Choroid plexus epithelial cell (primary cell): ENCODE data around the gene ARV1.

Experiments used
- DNase-seq: peaks from one replicate; pipeline ENCODE4 v3.0.0-alpha.2; 2010; ENCODE audit warnings: low read depth
- H3K4me3 ChIP-seq: 2 replicates; pipeline ENCODE4 v1.5.1; 2011; ENCODE audit warnings: low read depth, mild to moderate bottlenecking, control low read depth, low read length, moderate library complexity
- TF ChIP-seq, protein P1 (sequence below): conservative IDR thresholded peaks from 2 replicates; pipeline ENCODE4 v1.5.1; 2011; ENCODE audit warnings: low read depth, mild to moderate bottlenecking, control low read depth, inconsistent platforms, low read length, moderate library complexity

Gene ARV1

DNA sequence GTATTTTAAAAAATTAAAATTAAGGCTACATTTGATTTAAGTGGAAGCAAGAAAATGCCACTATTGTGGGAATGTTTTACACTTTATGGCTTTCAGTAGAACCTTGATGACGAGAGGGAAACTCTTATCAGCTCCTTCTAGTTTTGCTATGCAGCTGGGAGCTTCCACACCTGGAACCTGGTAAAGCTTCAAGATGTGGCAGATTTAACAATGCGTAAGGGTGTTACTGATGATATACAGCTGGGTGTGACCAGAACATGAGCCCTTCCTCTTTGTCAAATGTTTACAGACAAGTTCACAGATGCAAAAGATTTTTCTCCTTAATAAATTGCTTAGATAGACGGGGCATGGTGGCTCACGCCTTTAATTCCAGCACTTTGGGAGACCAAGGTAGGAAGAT, 20.5 kb upstream of the ARV1 start:
- H3K4me3 ChIP-seq, result no peak overlapping the region
- no peak for DNase-seq
- TF ChIP-seq, protein P1, sequence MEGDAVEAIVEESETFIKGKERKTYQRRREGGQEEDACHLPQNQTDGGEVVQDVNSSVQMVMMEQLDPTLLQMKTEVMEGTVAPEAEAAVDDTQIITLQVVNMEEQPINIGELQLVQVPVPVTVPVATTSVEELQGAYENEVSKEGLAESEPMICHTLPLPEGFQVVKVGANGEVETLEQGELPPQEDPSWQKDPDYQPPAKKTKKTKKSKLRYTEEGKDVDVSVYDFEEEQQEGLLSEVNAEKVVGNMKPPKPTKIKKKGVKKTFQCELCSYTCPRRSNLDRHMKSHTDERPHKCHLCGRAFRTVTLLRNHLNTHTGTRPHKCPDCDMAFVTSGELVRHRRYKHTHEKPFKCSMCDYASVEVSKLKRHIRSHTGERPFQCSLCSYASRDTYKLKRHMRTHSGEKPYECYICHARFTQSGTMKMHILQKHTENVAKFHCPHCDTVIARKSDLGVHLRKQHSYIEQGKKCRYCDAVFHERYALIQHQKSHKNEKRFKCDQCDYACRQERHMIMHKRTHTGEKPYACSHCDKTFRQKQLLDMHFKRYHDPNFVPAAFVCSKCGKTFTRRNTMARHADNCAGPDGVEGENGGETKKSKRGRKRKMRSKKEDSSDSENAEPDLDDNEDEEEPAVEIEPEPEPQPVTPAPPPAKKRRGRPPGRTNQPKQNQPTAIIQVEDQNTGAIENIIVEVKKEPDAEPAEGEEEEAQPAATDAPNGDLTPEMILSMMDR, result no peak

DNA sequence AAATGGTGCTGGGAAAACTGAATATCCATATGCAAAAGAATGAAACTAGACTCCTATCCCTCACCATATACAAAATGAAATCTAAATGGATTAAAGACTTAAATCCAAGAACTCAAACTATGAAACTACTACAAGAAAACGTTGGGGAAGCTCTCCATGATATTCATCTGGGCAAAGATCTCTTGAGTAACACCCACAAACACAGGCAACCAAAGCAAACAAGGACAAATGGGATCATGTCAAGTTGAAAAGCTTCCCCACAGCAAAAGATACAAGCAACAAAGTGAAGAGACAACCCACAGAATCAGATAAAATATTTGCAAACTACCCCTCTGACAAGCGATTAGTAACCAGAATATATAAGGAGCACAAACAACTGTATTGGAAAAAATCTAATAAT, 14.0 kb upstream of the ARV1 start:
- H3K4me3 ChIP-seq, result no peak overlapping the region
- TF ChIP-seq, protein P1, result no peak
- DNase-seq, result no peak

DNA sequence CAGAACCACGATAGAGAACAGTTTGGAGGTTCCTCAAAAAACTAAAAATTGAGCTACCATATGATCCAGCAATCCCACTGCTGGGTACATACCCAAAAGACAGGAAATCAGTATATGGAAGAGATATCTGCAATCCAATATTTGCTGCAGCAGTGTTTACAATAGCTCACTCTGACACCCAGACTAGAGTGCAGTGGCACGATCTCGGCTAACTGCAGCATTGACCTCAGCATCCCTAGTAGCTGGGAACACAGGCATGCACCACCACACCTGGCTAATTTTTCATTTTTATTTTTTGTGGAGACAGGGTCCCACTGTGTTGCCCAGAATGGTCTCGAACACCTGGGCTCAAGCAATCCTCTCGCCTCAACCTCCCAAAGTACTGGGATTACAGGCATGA, 13.4 kb upstream of the ARV1 start:
- H3K4me3 ChIP-seq, result no peak overlapping the region
- TF ChIP-seq, protein P1, result no peak
- DNase-seq, result no peak

DNA sequence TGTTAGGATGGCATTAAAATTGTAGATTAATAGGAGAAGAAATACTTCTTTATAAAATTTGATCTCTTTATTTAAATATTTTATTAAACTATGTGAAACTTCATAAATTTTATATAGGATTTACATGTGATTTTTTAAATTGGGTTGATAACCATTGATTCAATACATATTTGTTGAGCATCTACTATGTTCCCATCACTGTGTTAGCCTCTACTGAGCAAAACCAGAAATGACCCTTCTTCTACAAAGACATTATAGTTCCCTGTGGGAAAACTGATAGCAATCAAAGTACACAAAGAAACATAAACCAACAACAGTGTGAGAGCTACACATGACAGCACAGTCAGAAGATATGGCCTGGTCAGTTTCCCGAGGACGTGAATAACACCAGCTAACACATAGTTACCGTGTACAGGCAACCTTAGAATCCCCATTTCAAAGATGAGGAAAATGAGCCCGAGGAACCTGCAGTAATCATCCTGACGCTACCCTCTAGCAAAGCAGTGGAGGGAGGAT, 12.5 kb upstream of the ARV1 start:
- no peak for DNase-seq
- TF ChIP-seq, protein P1, result no peak
- no peak overlapping the region for H3K4me3 ChIP-seq

DNA sequence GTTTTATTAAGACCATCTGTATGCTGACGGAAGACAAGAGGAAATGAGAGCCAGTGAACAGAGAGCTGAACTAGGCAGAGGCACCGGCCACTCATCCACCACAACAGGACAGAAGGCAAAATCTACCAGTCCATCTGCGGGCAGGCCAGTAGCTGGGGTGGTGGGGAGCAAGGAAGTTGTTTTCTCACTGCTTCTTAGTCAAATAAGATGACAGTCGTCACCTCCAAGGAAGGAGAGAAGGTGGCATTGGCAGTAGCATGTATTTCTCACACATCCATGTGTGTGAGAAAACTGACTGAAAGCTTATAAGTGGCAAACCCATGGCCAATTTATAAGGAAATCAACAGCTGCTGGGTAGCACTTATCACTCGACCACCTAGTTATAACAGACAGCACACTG, 8.5 kb upstream of the ARV1 start:
- DNase-seq, result no peak
- TF ChIP-seq, protein P1, result no peak
- no peak overlapping the region for H3K4me3 ChIP-seq

DNA sequence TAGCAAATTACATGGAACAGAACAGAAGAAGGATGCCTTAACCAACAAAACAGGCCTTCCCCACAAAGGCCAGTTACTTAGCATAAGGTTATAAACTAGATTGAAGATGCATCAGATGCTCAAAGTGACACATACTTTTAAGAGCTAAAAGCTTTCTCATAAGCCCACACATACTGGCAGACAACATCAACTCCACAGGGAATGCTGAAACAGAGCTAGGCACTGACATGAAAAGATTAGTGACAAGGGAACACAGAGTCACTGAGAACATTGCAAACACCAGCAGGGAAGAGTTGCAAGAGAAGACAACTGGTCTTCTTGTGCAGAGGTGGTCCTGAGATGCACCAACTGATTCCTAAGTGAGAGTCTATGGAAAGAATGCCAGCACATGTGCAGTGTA, 7.1 kb upstream of the ARV1 start:
- TF ChIP-seq, protein P1, result no peak
- DNase-seq, result no peak
- H3K4me3 ChIP-seq, result no peak overlapping the region

DNA sequence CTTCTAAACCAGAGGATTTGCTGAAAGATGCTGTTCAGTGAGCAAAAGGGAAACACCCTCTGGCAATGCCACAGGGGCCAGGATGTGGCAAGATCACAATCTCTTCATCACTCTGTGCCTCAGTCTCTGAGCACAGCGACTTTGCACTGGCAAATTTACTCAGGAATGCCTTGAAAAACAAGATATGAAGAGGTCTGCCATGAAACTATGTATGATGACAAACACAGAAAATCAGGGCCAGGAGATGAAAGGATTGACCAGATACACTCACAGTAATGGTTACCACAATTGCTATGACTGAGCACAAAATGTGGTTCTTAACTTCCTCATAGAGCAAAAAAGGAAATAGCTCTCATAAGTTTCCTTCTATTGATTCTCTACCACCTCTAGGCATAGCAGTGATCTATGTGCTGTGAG, 6.0 kb upstream of the ARV1 start:
- H3K4me3 ChIP-seq, result no peak overlapping the region
- TF ChIP-seq, protein P1, result no peak
- no peak for DNase-seq
